Measurements from ENCODE around the gene ELOA.

DNA sequence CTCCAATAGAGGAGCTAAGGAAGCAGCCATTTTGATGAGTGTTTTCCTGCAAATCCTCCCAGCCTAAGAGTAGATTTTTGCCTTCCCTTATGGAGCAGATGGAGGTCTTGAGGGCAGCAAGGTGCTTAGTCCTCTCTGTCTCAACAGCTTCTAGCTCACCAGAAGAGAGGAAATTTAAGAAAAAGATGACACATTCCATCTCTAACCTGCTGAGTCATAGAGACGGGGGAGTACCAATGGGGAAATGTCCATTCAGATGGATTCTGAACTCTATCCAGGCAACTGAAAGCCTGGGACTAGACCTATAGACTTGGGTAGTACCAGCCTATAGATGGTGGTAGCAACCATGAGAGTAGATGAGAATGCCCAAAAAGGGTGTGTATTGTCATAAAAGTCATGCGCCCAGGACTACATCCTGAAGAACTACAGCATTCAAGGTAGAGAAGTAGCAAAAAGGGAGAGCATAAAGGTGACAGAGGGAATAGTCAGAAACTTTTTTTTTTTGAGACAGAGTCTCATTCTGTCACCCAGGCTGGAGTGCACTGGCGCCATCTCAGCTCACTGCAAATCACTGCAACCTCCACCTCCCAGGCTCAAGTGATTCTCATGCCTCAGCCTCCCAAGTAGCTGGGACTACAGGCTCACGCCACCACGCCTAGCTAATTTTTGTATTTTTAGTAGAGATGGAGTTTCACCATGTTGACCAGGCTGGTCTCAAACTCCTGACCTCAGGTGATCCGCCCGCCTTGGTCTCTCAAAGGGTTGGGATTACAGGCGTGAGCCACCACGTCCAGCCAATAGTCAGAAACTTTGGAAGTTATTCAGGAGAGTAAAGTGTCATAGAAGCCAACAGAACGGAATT is 10.7 kb upstream of the ELOA start:
- TF ChIP-seq, protein P1, sequence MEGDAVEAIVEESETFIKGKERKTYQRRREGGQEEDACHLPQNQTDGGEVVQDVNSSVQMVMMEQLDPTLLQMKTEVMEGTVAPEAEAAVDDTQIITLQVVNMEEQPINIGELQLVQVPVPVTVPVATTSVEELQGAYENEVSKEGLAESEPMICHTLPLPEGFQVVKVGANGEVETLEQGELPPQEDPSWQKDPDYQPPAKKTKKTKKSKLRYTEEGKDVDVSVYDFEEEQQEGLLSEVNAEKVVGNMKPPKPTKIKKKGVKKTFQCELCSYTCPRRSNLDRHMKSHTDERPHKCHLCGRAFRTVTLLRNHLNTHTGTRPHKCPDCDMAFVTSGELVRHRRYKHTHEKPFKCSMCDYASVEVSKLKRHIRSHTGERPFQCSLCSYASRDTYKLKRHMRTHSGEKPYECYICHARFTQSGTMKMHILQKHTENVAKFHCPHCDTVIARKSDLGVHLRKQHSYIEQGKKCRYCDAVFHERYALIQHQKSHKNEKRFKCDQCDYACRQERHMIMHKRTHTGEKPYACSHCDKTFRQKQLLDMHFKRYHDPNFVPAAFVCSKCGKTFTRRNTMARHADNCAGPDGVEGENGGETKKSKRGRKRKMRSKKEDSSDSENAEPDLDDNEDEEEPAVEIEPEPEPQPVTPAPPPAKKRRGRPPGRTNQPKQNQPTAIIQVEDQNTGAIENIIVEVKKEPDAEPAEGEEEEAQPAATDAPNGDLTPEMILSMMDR (IDR thresholded peaks at IDR 0.05): no peak
- no peak for TF ChIP-seq EZH2 (IDR thresholded peaks at IDR 0.05)
- TF ChIP-seq EZH2phosphoT487 (IDR thresholded peaks at IDR 0.05): no peak
